ENCODE measurements around the gene ULK4.

ULK4 gene

GRCh38 chr3:41573591-41573990, 388.3 kb downstream of the ULK4 start:
- Histone ChIP-seq H3K27me3 (ENCODE audit: low read depth, low read length) (peaks cover 29% of the 10 kb centered on the region), H4K20me1 (ENCODE audit: insufficient read depth, low read length) (no peaks in the 10 kb centered on the region), H3K36me3 (replicated peaks; ENCODE audit: low read depth, low read length) (no peaks in the 10 kb centered on the region), H3K4me2 (ENCODE audit: low read length) (no peak overlapping the region), H3K79me2 (ENCODE audit: low read length) (no peaks in the 10 kb centered on the region), H3K9ac (ENCODE audit: low read length) (no peak overlapping the region), H3K4me1 (ENCODE audit: low read length) (peaks cover 3% of the 10 kb centered on the region; the same call in 1 of the 2 replicates), H3K9me3 (ENCODE audit: insufficient read depth, low read length) (no peaks in the 10 kb centered on the region), H2AFZ (ENCODE audit: low read depth, low read length) (no peak overlapping the region), H3K4me3 (ENCODE audit: low read length) (no peak overlapping the region), H3K27ac (ENCODE audit: low read length) (no peak overlapping the region)
- TF ChIP-seq EZH2phosphoT487 (IDR thresholded peaks at IDR 0.05; ENCODE audit: low read depth): no peak
- no peak for TF ChIP-seq CTCF (IDR thresholded peaks at IDR 0.05; ENCODE audit: low read depth, low read length)

- Histone ChIP-seq H4K20me1 (ENCODE audit: insufficient read depth, low read length) (no peaks in the 10 kb centered on the region), H3K27me3 (ENCODE audit: low read depth, low read length) (peaks cover 25% of the 10 kb centered on the region), H3K36me3 (replicated peaks; ENCODE audit: low read depth, low read length) (no peaks in the 10 kb centered on the region), H3K9me3 (ENCODE audit: insufficient read depth, low read length) (no peaks in the 10 kb centered on the region), H3K27ac (ENCODE audit: low read length) (no peak overlapping the region), H2AFZ (ENCODE audit: low read depth, low read length) (no peak overlapping the region), H3K9ac (ENCODE audit: low read length) (no peak overlapping the region), H3K79me2 (ENCODE audit: low read length) (no peaks in the 10 kb centered on the region), H3K4me1 (ENCODE audit: low read length) (peaks cover 6% of the 10 kb centered on the region; the same call in 1 of the 2 replicates), H3K4me2 (ENCODE audit: low read length) (no peak overlapping the region), H3K4me3 (ENCODE audit: low read length) (no peak overlapping the region)
- TF ChIP-seq CTCF (IDR thresholded peaks at IDR 0.05; ENCODE audit: low read depth, low read length) (no peak), EZH2phosphoT487 (IDR thresholded peaks at IDR 0.05; ENCODE audit: low read depth) (no peak)
Observed at GRCh38 chr3:41572092-41572491, 389.8 kb downstream of the ULK4 start.

- H3K27ac ChIP-seq (ENCODE audit: low read length): no peak overlapping the region
- H3K27me3 ChIP-seq (ENCODE audit: low read depth, low read length): peaks cover 25% of the 10 kb centered on the region
- H3K4me3 ChIP-seq (ENCODE audit: low read length): no peak overlapping the region
- no peak overlapping the region for H3K9ac ChIP-seq (ENCODE audit: low read length)
- H3K79me2 ChIP-seq (ENCODE audit: low read length): no peaks in the 10 kb centered on the region
- H4K20me1 ChIP-seq (ENCODE audit: insufficient read depth, low read length): no peaks in the 10 kb centered on the region
- H3K4me1 ChIP-seq (ENCODE audit: low read length): peaks cover 6% of the 10 kb centered on the region; the same call in 1 of the 2 replicates
- no peak overlapping the region for H2AFZ ChIP-seq (ENCODE audit: low read depth, low read length)
- no peaks in the 10 kb centered on the region for H3K36me3 ChIP-seq (replicated peaks; ENCODE audit: low read depth, low read length)
- H3K9me3 ChIP-seq (ENCODE audit: insufficient read depth, low read length): no peaks in the 10 kb centered on the region
- TF ChIP-seq EZH2phosphoT487 (IDR thresholded peaks at IDR 0.05; ENCODE audit: low read depth): no peak
- TF ChIP-seq CTCF (IDR thresholded peaks at IDR 0.05; ENCODE audit: low read depth, low read length): no peak
- no peak overlapping the region for H3K4me2 ChIP-seq (ENCODE audit: low read length)
Observed at GRCh38 chr3:41569632-41570305, 392.1 kb downstream of the ULK4 start.

GRCh38 chr3:41565948-41566514, 395.9 kb downstream of the ULK4 start:
- Histone ChIP-seq H4K20me1 (ENCODE audit: insufficient read depth, low read length) (no peaks in the 10 kb centered on the region), H3K27me3 (ENCODE audit: low read depth, low read length) (peaks cover 16% of the 10 kb centered on the region), H2AFZ (ENCODE audit: low read depth, low read length) (no peak overlapping the region), H3K4me3 (ENCODE audit: low read length) (no peak overlapping the region), H3K9me3 (ENCODE audit: insufficient read depth, low read length) (no peaks in the 10 kb centered on the region), H3K9ac (ENCODE audit: low read length) (no peak overlapping the region), H3K36me3 (replicated peaks; ENCODE audit: low read depth, low read length) (no peaks in the 10 kb centered on the region), H3K79me2 (ENCODE audit: low read length) (no peaks in the 10 kb centered on the region), H3K4me1 (ENCODE audit: low read length) (peaks cover 6% of the 10 kb centered on the region; the same call in 1 of the 2 replicates), H3K4me2 (ENCODE audit: low read length) (no peak overlapping the region), H3K27ac (ENCODE audit: low read length) (no peak overlapping the region)
- TF ChIP-seq CTCF (IDR thresholded peaks at IDR 0.05; ENCODE audit: low read depth, low read length): no peak
- TF ChIP-seq EZH2phosphoT487 (IDR thresholded peaks at IDR 0.05; ENCODE audit: low read depth): no peak

All from OCI-LY3 (cell line).